ENCODE results near the gene DEFB123. TPM values are rescaled to one million over a fixed set of nuclear protein-coding genes. Genes with fewer than 3 reads are reported as not detected.

Gene DEFB123
- not detected in 2 replicates for polyA plus RNA-seq
- polyA minus RNA-seq: not detected in 2 replicates

- Histone ChIP-seq H2AFZ (ENCODE audit: low read depth, low read length) (no peak within 1 kb of the TSS), H3K4me2 (ENCODE audit: low read length) (no peak within 1 kb of the TSS), H3K9ac (ENCODE audit: low read length) (no peak within 1 kb of the TSS), H3K9me3 (ENCODE audit: low read length) (no peaks in the 10 kb centered on the region), H3K4me3 (ENCODE audit: low read length) (no peak within 1 kb of the TSS), H3K27me3 (ENCODE audit: insufficient read depth, low read depth, low read length) (no peaks in the 10 kb centered on the region), H3K36me3 (ENCODE audit: insufficient read depth, low read length) (no peaks in the 10 kb centered on the region), H3F3A (ENCODE audit: insufficient read depth, low read length, poor library complexity, severe bottlenecking) (no peaks in the 10 kb centered on the region), H3K79me2 (replicated peaks; ENCODE audit: insufficient read depth, low read length) (no peaks in the 10 kb centered on the region), H3K9me2 (ENCODE audit: insufficient read depth, low read length) (no peaks in the 10 kb centered on the region), H3K27ac (ENCODE audit: low read length) (no peak within 1 kb of the TSS), H4K20me1 (ENCODE audit: insufficient read depth) (no peaks in the 10 kb centered on the region)
- TF ChIP-seq EZH2 (IDR thresholded peaks at IDR 0.05; ENCODE audit: borderline replicate concordance, insufficient read depth, low read length, poor library complexity, severe bottlenecking): no peak
- TF ChIP-seq RAD21 (conservative IDR thresholded peaks at IDR 0.05): no peak
- TF ChIP-seq TAF1 (IDR thresholded peaks at IDR 0.05; ENCODE audit: low read depth): no peak
- TF ChIP-seq MXI1 (conservative IDR thresholded peaks at IDR 0.05; ENCODE audit: poor library complexity, severe bottlenecking): no peak
- no peak for TF ChIP-seq CTCF (IDR thresholded peaks at IDR 0.05; ENCODE audit: poor library complexity, severe bottlenecking)
- no peak for TF ChIP-seq EP300 (conservative IDR thresholded peaks at IDR 0.05; ENCODE audit: poor library complexity, severe bottlenecking)
- TF ChIP-seq POLR2AphosphoS5 (IDR thresholded peaks at IDR 0.05): no peak
- TF ChIP-seq SMC3 (conservative IDR thresholded peaks at IDR 0.05; ENCODE audit: poor library complexity): no peak
- TF ChIP-seq REST (IDR thresholded peaks at IDR 0.05; ENCODE audit: borderline replicate concordance): no peak
These were observed at the start of gene DEFB123 for GRCh38 chr20:31440012-31440659. DEFB123 (plus strand) TSS chr20:31440632; CDS start chr20:31440699, 67 bp downstream.

GRCh38 chr20:31392836-31393235 lies 47.6 kb upstream of the DEFB123 start:
- Histone ChIP-seq H3K27ac (ENCODE audit: low read length) (no peak overlapping the region), H2AFZ (ENCODE audit: low read depth, low read length) (no peak overlapping the region), H3K36me3 (ENCODE audit: insufficient read depth, low read length) (no peaks in the 10 kb centered on the region), H3K4me3 (ENCODE audit: low read length) (no peak overlapping the region), H3K4me2 (ENCODE audit: low read length) (no peak overlapping the region), H3K9me3 (ENCODE audit: low read length) (peaks cover 16% of the 10 kb centered on the region), H3K9me2 (ENCODE audit: insufficient read depth, low read length) (no peaks in the 10 kb centered on the region), H3K9ac (ENCODE audit: low read length) (no peak overlapping the region), H3K79me2 (replicated peaks; ENCODE audit: insufficient read depth, low read length) (no peaks in the 10 kb centered on the region), H4K20me1 (ENCODE audit: insufficient read depth) (no peaks in the 10 kb centered on the region), H3F3A (ENCODE audit: insufficient read depth, low read length, poor library complexity, severe bottlenecking) (no peaks in the 10 kb centered on the region), H3K27me3 (ENCODE audit: insufficient read depth, low read depth, low read length) (no peaks in the 10 kb centered on the region)
- TF ChIP-seq CTCF (IDR thresholded peaks at IDR 0.05; ENCODE audit: poor library complexity, severe bottlenecking) (no peak), TAF1 (IDR thresholded peaks at IDR 0.05; ENCODE audit: low read depth) (no peak), EP300 (conservative IDR thresholded peaks at IDR 0.05; ENCODE audit: poor library complexity, severe bottlenecking) (no peak), RAD21 (conservative IDR thresholded peaks at IDR 0.05) (no peak), POLR2AphosphoS5 (IDR thresholded peaks at IDR 0.05) (no peak), MXI1 (conservative IDR thresholded peaks at IDR 0.05; ENCODE audit: poor library complexity, severe bottlenecking) (no peak), SMC3 (conservative IDR thresholded peaks at IDR 0.05; ENCODE audit: poor library complexity) (no peak), EZH2 (IDR thresholded peaks at IDR 0.05; ENCODE audit: borderline replicate concordance, insufficient read depth, low read length, poor library complexity, severe bottlenecking) (no peak), REST (IDR thresholded peaks at IDR 0.05; ENCODE audit: borderline replicate concordance) (no peak)
